ENCODE results near the gene PBX3. TPM values are rescaled to one million over a fixed set of nuclear protein-coding genes. Genes with fewer than 3 reads are reported as not detected.

Gene PBX3
- total RNA-seq, 1 experiment from 2014 or later, result 39.0 TPM

- H3K36me3 ChIP-seq (ENCODE audit: control insufficient read depth, insufficient read depth, low read length), result no peaks in the 10 kb centered on the region
- no peaks in the 10 kb centered on the region for H3K27me3 ChIP-seq (ENCODE audit: control insufficient read depth, insufficient read depth, low read length)
- H3K9me3 ChIP-seq (ENCODE audit: control insufficient read depth, insufficient read depth, low read depth, low read length), result no peaks in the 10 kb centered on the region
- in situ Hi-C loops (cut with HindIII; ENCODE audit: low pct_unique_long_range_greater_than_20kb, low sequenced_read_pairs), result no loop called here
- no peak overlapping the region for H3K4me3 ChIP-seq (ENCODE audit: low read depth in 2 of 2, low read length in 2 of 2)
- BruUV-seq (replicated peaks), result no TSS peak
- TF ChIP-seq SIN3A (IDR thresholded peaks at IDR 0.05; ENCODE audit: borderline replicate concordance, insufficient read depth, low read depth, low read length) (no peak), TCF7L2 (IDR thresholded peaks at IDR 0.05; ENCODE audit: low read depth, low read length) (no peak), POLR2AphosphoS5 (IDR thresholded peaks at IDR 0.05; ENCODE audit: low read depth, low read length) (no peak), CTCF (IDR thresholded peaks at IDR 0.05) (no peak)
- TF ChIP-seq, protein P1, sequence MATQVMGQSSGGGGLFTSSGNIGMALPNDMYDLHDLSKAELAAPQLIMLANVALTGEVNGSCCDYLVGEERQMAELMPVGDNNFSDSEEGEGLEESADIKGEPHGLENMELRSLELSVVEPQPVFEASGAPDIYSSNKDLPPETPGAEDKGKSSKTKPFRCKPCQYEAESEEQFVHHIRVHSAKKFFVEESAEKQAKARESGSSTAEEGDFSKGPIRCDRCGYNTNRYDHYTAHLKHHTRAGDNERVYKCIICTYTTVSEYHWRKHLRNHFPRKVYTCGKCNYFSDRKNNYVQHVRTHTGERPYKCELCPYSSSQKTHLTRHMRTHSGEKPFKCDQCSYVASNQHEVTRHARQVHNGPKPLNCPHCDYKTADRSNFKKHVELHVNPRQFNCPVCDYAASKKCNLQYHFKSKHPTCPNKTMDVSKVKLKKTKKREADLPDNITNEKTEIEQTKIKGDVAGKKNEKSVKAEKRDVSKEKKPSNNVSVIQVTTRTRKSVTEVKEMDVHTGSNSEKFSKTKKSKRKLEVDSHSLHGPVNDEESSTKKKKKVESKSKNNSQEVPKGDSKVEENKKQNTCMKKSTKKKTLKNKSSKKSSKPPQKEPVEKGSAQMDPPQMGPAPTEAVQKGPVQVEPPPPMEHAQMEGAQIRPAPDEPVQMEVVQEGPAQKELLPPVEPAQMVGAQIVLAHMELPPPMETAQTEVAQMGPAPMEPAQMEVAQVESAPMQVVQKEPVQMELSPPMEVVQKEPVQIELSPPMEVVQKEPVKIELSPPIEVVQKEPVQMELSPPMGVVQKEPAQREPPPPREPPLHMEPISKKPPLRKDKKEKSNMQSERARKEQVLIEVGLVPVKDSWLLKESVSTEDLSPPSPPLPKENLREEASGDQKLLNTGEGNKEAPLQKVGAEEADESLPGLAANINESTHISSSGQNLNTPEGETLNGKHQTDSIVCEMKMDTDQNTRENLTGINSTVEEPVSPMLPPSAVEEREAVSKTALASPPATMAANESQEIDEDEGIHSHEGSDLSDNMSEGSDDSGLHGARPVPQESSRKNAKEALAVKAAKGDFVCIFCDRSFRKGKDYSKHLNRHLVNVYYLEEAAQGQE (IDR thresholded peaks at IDR 0.05; ENCODE audit: insufficient read depth in 1 of 2, low read depth in 2 of 2, low read length in 1 of 2), result no peak
- H3K4me1 ChIP-seq (ENCODE audit: control insufficient read depth, insufficient read depth, low read length), result no peaks in the 10 kb centered on the region
- ATAC-seq, result no peak
- DNase-seq (ENCODE audit: low read depth, low spot score), result no peak
- POLR2A ChIA-PET, result no interaction called here
- CTCF ChIA-PET, result no interaction called here
- intact Hi-C loops (cut with micrococcal nuclease; ENCODE audit: unreplicated experiment), result no loop called here
- no peak overlapping the region for H3K27ac ChIP-seq (ENCODE audit: low read length)
Measured at GRCh38 chr9:125739436-125739835, 7.7 kb upstream of the PBX3 start.

GRCh38 chr9:125742657-125743056, 4.5 kb upstream of the PBX3 start:
- in situ Hi-C loops (cut with HindIII; ENCODE audit: low pct_unique_long_range_greater_than_20kb, low sequenced_read_pairs), result no loop called here
- Histone ChIP-seq H3K4me1 (ENCODE audit: control insufficient read depth, insufficient read depth, low read length) (no peaks in the 10 kb centered on the region), H3K4me3 (ENCODE audit: low read depth in 2 of 2, low read length in 2 of 2) (no peak overlapping the region), H3K27me3 (ENCODE audit: control insufficient read depth, insufficient read depth, low read length) (no peaks in the 10 kb centered on the region), H3K9me3 (ENCODE audit: control insufficient read depth, insufficient read depth, low read depth, low read length) (no peaks in the 10 kb centered on the region), H3K27ac (ENCODE audit: low read length) (no peak overlapping the region), H3K36me3 (ENCODE audit: control insufficient read depth, insufficient read depth, low read length) (no peaks in the 10 kb centered on the region)
- POLR2A ChIA-PET, result interaction anchor here (0.5 kb wide), 1 partner anchor 62 kb away, joined by 3 read pairs; no protein-coding TSS in a partner anchor
- CTCF ChIA-PET, result no interaction called here
- TF ChIP-seq CTCF (IDR thresholded peaks at IDR 0.05) (no peak), SIN3A (IDR thresholded peaks at IDR 0.05; ENCODE audit: borderline replicate concordance, insufficient read depth, low read depth, low read length) (no peak)
- intact Hi-C loops (cut with micrococcal nuclease; ENCODE audit: unreplicated experiment), result no loop called here
- DNase-seq (ENCODE audit: low read depth, low spot score) (no peak), ATAC-seq (no peak)
- BruUV-seq (replicated peaks), result no TSS peak
